Stomach smooth muscle (tissue), 2 donors: Measurements from ENCODE around the gene CARTPT.

ENCODE experiments used
- H3K27ac ChIP-seq: one replicate; pipeline ENCODE4 v1.7.0; 2013; ENCODE audit warnings: mild to moderate bottlenecking, low read length, inconsistent platforms
- H3K27me3 ChIP-seq, 2 donors: one replicate each; pipeline ENCODE4 v1.7.0; 2013; ENCODE audit warnings: low read length in 2 of 2; ENCODE audit not compliant: insufficient read depth in 2 of 2, control insufficient read depth in 1 of 2
- H3K36me3 ChIP-seq, 2 donors: one replicate each; pipeline ENCODE4 v1.7.0; 2013; ENCODE audit warnings: low read length in 2 of 2; ENCODE audit not compliant: control insufficient read depth in 2 of 2, insufficient read depth in 2 of 2
- H3K4me1 ChIP-seq: one replicate; pipeline ENCODE4 v1.7.0; 2013; ENCODE audit warnings: low read length; ENCODE audit not compliant: control insufficient read depth, insufficient read depth
- H3K4me3 ChIP-seq, 2 donors: one replicate each; pipeline ENCODE4 v1.7.0; 2013; ENCODE audit warnings: low read length in 2 of 2
- H3K9ac ChIP-seq, 2 donors: one replicate each; pipeline ENCODE4 v1.7.0; 2013; ENCODE audit warnings: low read length in 2 of 2, mild to moderate bottlenecking in 1 of 2
- H3K9me3 ChIP-seq, 2 donors: one replicate each; pipeline ENCODE4 v1.7.0; 2013; ENCODE audit warnings: low read length in 2 of 2; ENCODE audit not compliant: control insufficient read depth in 2 of 2
- donor health status: healthy.
- donor health status: Pancreatic carcinoma.

The CARTPT gene

DNA sequence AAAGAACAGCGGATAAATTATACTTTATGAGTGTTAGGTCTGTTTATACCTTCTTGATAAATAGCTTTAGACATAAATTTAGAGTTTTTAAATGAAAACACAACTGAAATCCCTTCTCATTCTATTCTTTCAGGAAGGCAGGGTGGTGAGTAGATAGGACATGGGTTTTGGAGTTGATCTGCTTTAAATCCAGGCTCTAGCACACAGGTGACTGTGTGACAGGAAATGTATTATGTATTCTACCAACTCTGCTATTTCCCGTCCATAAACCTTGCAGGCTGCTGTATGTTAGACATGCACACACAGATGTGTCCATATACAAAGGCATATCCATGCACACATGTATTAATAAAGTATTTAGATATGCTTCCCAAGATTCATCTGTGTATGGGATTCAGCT, 19.3 kb upstream of the CARTPT start:
- no peak overlapping the region for H3K27ac ChIP-seq
- H3K9me3 ChIP-seq: no peaks in the 10 kb centered on the region
- H3K4me3 ChIP-seq: no peak overlapping the region
- no peaks in the 10 kb centered on the region for H3K36me3 ChIP-seq
- no peaks in the 10 kb centered on the region for H3K4me1 ChIP-seq
- peaks cover 3 to 7% of the 10 kb centered on the region in 2 donors for H3K27me3 ChIP-seq
- no peak overlapping the region for H3K9ac ChIP-seq

DNA sequence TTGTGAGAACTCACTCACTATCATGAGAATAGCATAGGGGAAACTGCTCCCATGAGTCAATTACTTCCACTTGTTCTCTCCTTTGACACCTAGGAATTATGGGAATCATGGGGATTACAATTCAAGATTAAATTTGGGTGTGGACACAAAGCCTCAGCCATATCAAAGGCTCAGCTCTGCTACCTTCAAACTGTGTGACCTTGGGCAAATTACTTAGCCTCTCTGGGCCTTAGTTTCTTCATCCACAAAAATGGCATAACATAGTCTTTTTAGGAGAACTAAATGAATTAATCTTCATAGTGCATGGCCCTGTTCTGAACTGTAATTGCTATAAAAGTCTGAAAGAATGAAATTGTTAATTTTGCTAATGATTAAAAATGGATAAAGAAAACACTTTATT, 18.3 kb upstream of the CARTPT start:
- Histone ChIP-seq H3K9ac (no peak overlapping the region), H3K27ac (no peak overlapping the region), H3K4me3 (no peak overlapping the region), H3K9me3 (no peaks in the 10 kb centered on the region), H3K36me3 (no peaks in the 10 kb centered on the region), H3K27me3 (peaks cover 3 to 7% of the 10 kb centered on the region in 2 donors), H3K4me1 (no peaks in the 10 kb centered on the region)

DNA sequence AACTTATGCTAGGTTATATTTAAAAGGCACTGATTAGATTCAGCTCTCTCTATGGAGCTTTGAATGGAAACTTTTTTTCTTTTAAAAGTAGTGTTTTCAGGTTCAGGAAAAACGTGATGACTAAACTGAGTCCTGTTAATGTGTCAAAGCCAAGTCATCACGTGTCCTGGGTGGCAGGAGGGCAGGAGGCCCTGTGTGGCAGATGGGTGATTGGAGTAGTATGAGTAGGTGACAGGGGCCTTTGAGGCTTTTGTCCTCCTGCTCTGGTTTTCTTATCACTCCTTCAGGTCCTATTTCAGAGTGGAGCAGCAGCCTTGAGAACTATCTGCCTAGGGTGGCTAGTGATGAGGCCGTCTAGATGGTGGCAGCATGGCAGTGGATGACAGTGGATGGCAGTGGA, 17.7 kb upstream of the CARTPT start:
- Histone ChIP-seq H3K27me3 (peaks cover 3 to 7% of the 10 kb centered on the region in 2 donors), H3K9ac (no peak overlapping the region), H3K4me1 (no peaks in the 10 kb centered on the region), H3K9me3 (no peaks in the 10 kb centered on the region), H3K36me3 (no peaks in the 10 kb centered on the region), H3K4me3 (no peak overlapping the region), H3K27ac (no peak overlapping the region)

DNA sequence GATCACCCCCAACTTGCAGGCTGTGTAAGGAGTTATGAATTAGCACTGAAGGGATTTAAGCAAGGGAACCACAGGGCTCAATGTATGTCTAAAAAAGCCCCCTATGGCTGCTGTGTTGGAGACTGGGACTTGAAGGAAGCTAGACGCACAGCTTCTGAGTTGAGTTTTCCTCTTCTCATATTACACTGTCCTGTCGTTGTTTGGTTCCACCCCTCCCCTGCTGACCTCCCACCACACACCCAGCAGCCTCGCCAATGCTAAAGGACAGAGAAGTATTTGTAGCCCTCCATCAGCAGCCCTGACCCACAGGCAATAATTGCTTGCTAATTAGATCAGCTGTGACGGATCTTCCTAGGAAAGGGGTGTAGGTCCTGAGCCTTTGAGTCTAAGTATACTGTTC, 15.1 kb upstream of the CARTPT start:
- H3K9me3 ChIP-seq: no peaks in the 10 kb centered on the region
- no peaks in the 10 kb centered on the region for H3K4me1 ChIP-seq
- H3K27ac ChIP-seq: no peak overlapping the region
- H3K9ac ChIP-seq: no peak overlapping the region
- H3K36me3 ChIP-seq: no peaks in the 10 kb centered on the region
- H3K27me3 ChIP-seq: peaks cover 3 to 5% of the 10 kb centered on the region in 2 donors
- no peak overlapping the region for H3K4me3 ChIP-seq

DNA sequence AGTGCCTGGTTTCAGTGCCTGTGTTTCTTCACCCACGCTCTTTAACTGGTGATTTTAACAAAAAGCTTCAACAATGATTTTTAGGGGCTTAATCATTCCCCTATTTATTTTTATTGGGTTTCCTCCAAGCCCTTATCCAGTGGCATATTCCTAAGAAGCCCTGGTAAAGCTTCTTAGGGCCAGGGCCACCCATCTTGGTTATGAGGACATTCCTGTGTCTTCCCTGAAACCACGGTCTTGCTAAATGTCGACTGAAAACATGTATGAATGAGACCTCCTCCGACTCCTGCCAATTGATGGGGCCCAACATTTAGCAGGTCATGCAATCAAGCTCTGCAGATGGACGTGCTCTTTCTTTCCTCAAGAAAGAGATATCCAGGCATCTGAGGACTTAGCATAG, 13.7 kb upstream of the CARTPT start:
- no peaks in the 10 kb centered on the region for H3K4me1 ChIP-seq
- H3K27me3 ChIP-seq: peaks cover 0 to 5% of the 10 kb centered on the region in 2 donors
- H3K36me3 ChIP-seq: no peaks in the 10 kb centered on the region
- H3K9me3 ChIP-seq: no peaks in the 10 kb centered on the region
- no peak overlapping the region for H3K27ac ChIP-seq
- no peak overlapping the region for H3K9ac ChIP-seq
- no peak overlapping the region for H3K4me3 ChIP-seq

DNA sequence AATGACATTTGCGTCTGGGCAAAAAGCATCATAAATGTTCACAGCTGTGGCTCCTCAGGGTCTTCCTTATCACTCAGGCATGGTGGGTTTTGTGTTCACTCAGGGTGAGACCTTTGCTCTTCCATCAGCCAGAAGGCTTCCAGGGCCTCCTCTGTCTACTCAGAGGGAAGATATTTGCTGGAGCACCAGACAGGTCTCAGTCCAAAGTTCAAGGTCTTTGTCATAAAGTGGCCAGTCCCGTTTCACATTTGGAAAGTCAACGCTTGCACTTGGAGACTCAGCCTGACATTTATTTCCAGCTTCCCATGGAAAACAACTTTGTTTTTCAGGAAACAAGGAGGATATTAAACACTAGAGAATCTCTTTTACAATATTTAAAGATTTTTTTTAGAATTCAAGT, 12.2 kb upstream of the CARTPT start:
- Histone ChIP-seq H3K9ac (no peak overlapping the region), H3K27me3 (peaks cover 0 to 5% of the 10 kb centered on the region in 2 donors), H3K36me3 (no peaks in the 10 kb centered on the region), H3K9me3 (no peaks in the 10 kb centered on the region), H3K4me1 (no peaks in the 10 kb centered on the region), H3K4me3 (no peak overlapping the region), H3K27ac (no peak overlapping the region)

DNA sequence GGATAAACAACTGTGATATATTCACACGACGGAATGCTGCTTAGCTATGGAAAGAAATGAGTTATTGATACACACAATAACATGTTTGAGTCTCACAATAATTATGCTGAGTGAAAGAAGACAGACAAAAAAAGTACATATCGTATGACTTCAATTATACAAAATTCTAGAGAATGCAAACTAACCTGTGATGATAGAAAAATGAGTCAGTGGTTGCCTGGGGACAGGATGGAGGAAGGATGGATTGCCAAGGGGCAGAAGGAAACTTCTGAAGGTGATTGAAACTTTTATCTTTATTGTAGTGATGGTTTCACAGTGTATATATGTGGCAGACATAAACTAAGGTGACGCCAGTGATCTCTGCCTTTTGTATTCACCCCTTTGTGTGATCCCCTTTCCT, 7.5 kb upstream of the CARTPT start:
- no peaks in the 10 kb centered on the region for H3K36me3 ChIP-seq
- H3K27me3 ChIP-seq: peaks cover 4% of the 10 kb centered on the region in 2 donors
- no peaks in the 10 kb centered on the region for H3K9me3 ChIP-seq
- H3K9ac ChIP-seq: no peak overlapping the region
- H3K27ac ChIP-seq: no peak overlapping the region
- no peaks in the 10 kb centered on the region for H3K4me1 ChIP-seq
- no peak overlapping the region for H3K4me3 ChIP-seq

DNA sequence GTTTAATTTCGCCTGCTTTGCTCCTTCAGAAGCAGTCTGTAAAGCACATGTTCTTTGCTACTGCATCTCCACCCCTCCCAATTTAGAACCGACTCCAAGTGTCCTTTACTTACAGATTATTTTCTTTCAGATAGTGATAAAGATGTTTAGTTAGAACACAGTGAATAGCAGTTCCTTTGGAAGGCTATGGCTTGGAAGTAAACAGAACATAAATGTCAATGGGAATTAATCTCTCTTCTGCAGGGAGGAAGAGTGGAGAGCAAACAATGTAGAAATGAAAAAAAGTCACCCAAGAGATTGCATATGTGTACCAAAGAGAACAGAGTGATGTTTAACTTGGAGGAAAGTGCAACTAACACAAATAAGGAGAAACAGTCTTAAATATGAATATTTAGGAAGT, 4.2 kb upstream of the CARTPT start:
- no peaks in the 10 kb centered on the region for H3K36me3 ChIP-seq
- no peak overlapping the region for H3K27ac ChIP-seq
- H3K27me3 ChIP-seq: peaks cover 21 to 28% of the 10 kb centered on the region in 2 donors
- H3K4me3 ChIP-seq: no peak overlapping the region
- H3K4me1 ChIP-seq: no peaks in the 10 kb centered on the region
- H3K9me3 ChIP-seq: no peaks in the 10 kb centered on the region
- H3K9ac ChIP-seq: no peak overlapping the region

DNA sequence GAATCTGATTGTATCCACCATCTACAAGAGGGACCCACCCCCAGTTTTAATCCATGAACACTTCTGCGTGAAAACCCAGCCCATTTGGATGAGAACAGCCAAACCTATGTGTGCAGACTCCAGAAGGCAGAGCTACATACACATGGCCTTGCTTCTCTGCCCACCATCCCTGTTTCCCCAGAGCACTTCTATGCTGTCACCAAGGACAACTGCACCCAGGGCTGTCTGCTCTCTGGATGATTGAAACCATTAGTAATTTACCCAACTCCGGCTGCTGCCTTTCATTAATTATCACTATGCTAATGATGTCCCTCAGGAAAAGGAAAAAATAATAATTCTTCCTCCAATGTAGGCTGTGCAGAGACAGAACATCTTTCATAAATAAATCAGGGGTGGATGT, 8.9 kb downstream of the CARTPT start:
- Histone ChIP-seq H3K9ac (no peak overlapping the region), H3K9me3 (no peaks in the 10 kb centered on the region), H3K27me3 (peaks cover 0 to 8% of the 10 kb centered on the region in 2 donors)

DNA sequence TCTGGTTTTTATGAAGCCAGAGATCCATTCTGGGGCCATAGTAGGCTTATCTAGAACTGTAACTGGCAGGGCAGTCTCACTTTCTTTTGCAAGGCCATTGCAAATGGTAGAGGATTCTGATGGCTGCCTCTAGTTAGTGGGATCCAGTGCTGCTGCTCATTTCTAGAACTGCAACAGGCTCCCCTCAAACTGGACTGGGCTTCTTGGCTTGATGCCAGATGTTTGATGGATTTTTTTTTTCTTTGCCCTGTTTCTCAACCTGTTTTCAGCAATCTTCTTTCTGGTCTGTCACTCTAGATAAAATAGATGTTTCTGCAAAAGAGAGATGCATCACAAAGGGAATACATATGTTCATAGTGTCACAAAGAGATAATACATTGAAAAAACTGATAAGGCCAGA, 11.9 kb downstream of the CARTPT start:
- Histone ChIP-seq H3K27ac (no peak overlapping the region), H3K4me3 (no peak overlapping the region), H3K9ac (no peak overlapping the region), H3K4me1 (no peaks in the 10 kb centered on the region), H3K36me3 (no peaks in the 10 kb centered on the region), H3K9me3 (no peaks in the 10 kb centered on the region), H3K27me3 (peaks cover 0 to 8% of the 10 kb centered on the region in 2 donors)

More for the DNA sequence above, 8.9 kb downstream of the CARTPT start:
- no peaks in the 10 kb centered on the region for H3K4me1 ChIP-seq
- no peak overlapping the region for H3K4me3 ChIP-seq
- H3K36me3 ChIP-seq: no peaks in the 10 kb centered on the region
- no peak overlapping the region for H3K27ac ChIP-seq

DNA sequence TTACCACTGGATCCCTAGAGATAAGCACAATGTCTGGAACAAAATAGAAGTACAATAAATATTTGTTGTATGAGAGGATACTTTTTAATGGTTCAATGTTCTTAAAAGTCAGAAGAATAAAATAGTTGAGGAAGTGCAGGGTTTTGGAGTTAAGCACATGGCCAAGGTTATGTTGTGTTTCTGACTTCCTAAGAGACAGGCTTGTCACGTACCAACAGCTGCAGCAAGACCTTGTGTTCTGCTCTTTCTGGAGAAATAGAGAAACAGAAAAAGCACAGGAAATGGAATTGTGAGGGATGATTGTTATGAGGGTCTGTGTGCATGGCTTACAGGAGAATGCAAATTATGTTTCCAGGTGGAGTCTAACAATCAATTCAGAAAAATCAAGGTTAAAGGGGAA, 12.9 kb downstream of the CARTPT start:
- no peak overlapping the region for H3K27ac ChIP-seq
- no peaks in the 10 kb centered on the region for H3K36me3 ChIP-seq
- no peak overlapping the region for H3K9ac ChIP-seq
- H3K4me1 ChIP-seq: no peaks in the 10 kb centered on the region
- no peak overlapping the region for H3K4me3 ChIP-seq
- no peaks in the 10 kb centered on the region for H3K9me3 ChIP-seq
- H3K27me3 ChIP-seq: peaks cover 0 to 6% of the 10 kb centered on the region in 2 donors
